Vagina (tissue), 2 donors: Measurements from ENCODE around the gene CHRNA5.

Source experiments
- CTCF ChIP-seq, 3 experiments: fragments of 450-650 bp in 2 of 3; fragments of 200-600 bp in 1 of 3; sonication (generic) in 1 of 3; IDR thresholded peaks; one replicate each; pipeline ENCODE4 v1.5.1; 2017 to 2019; ENCODE audit warnings: antibody characterized with exemption in 3 of 3, mild to moderate bottlenecking in 2 of 3, moderate library complexity in 2 of 3
- POLR2A ChIP-seq, 2 donors: fragments of 450-650 bp; IDR thresholded peaks; one replicate each; pipeline ENCODE4 v1.6.1; 2017; ENCODE audit warnings: antibody characterized with exemption in 2 of 2, mild to moderate bottlenecking in 2 of 2, moderate library complexity in 2 of 2
- POLR2AphosphoS5 ChIP-seq, 2 donors: sonication (generic); formaldehyde crosslinking; IDR thresholded peaks; one replicate each; pipeline ENCODE4 v1.9.0; 2017; ENCODE audit warnings: antibody characterized with exemption in 2 of 2, mild to moderate bottlenecking in 2 of 2, low read depth in 1 of 2; ENCODE audit not compliant: insufficient read depth in 1 of 2

GRCh38 chr15:78598348-78598747 lies 33.0 kb downstream of the CHRNA5 start:
- TF ChIP-seq CTCF (IDR thresholded peaks at IDR 0.05) (no peak), POLR2A (IDR thresholded peaks at IDR 0.05) (no peak), POLR2AphosphoS5 (IDR thresholded peaks at IDR 0.05; ENCODE audit: insufficient read depth in 1 of 2, low read depth in 1 of 2) (no peak)
